IMR-90 (cell line): ENCODE measurements around the gene NUP43. TPM values are rescaled to one million over a fixed set of nuclear protein-coding genes. Genes with fewer than 3 reads are reported as not detected.

Experiments used
- ATAC-seq: fragments of 200-7000 bp; cut with Tn5 transposase; 2 replicates; pipeline ENCODE4 v1.9.1; 2020; ENCODE audit warnings: low read depth, mild to moderate bottlenecking, moderate library complexity
- BruUV-seq: library from RNA; stranded (reverse); fragments of 400-500 nt; replicated peaks from 2 replicates; lab custom pipeline; 2021; lab: Mats Ljungman, UMichigan
- CTCF ChIA-PET: fragments of 300-600 bp; formaldehyde crosslinking; extraction: SDS; loops from one replicate; lab custom pipeline; 2021; ENCODE audit warnings: antibody characterized with exemption; lab: Yijun Ruan, JAX
- POLR2A ChIA-PET: fragments of 300-600 bp; sonication (Branson Sonifier 250); formaldehyde crosslinking; loops from one replicate; lab custom pipeline; 2022; ENCODE audit warnings: antibody characterized with exemption; ENCODE audit not compliant: unreplicated experiment; lab: Charles Lee
- DNase-seq: peaks from one replicate; pipeline ENCODE4 v3.0.0; 2013
- H2AFZ ChIP-seq: replicated peaks from 2 replicates; pipeline ENCODE3; 2013; ENCODE audit warnings: low read length, mild to moderate bottlenecking; ENCODE audit not compliant: poor library complexity
- H2AK5ac ChIP-seq: 2 replicates; pipeline ENCODE4 v1.6.1; 2013; ENCODE audit warnings: low read depth, low read length, inconsistent platforms
- H2AK9ac ChIP-seq: replicated peaks from 2 replicates; pipeline ENCODE3; 2013; ENCODE audit warnings: mild to moderate bottlenecking, low read depth, low read length, moderate library complexity; ENCODE audit not compliant: poor library complexity
- H2BK120ac ChIP-seq: 2 replicates; pipeline ENCODE4 v1.6.1; 2013; ENCODE audit warnings: low read depth, low read length, inconsistent platforms
- H2BK15ac ChIP-seq: 3 replicates; pipeline ENCODE4 v1.6.1; 2013; ENCODE audit warnings: low read depth, low read length, inconsistent platforms
- H2BK20ac ChIP-seq: 2 replicates; pipeline ENCODE4 v1.6.1; 2013; ENCODE audit warnings: low read depth, mild to moderate bottlenecking, inconsistent platforms, low read length, moderate library complexity
- H2BK5ac ChIP-seq: 2 replicates; pipeline ENCODE4 v1.6.1; 2013; ENCODE audit warnings: mild to moderate bottlenecking, low read depth, low read length, inconsistent platforms; ENCODE audit not compliant: poor library complexity, severe bottlenecking
- H3K14ac ChIP-seq: replicated peaks from 2 replicates; pipeline ENCODE4 v1.6.1; 2013; ENCODE audit warnings: low read depth, low read length, inconsistent platforms
- H3K18ac ChIP-seq: 2 replicates; pipeline ENCODE4 v1.6.1; 2013; ENCODE audit warnings: low read depth, low read length, control low read depth
- H3K23ac ChIP-seq: 2 replicates; pipeline ENCODE4 v1.6.1; 2013; ENCODE audit warnings: low read depth, low read length, inconsistent platforms
- H3K27ac ChIP-seq: 2 replicates; pipeline ENCODE4 v1.5.1; 2013; ENCODE audit warnings: mild to moderate bottlenecking, control low read depth, low read length; ENCODE audit not compliant: insufficient read depth
- H3K27me3 ChIP-seq: 2 replicates; pipeline ENCODE4 v1.6.1; 2013; ENCODE audit warnings: low read length; ENCODE audit not compliant: control insufficient read depth, insufficient read depth
- H3K36me3 ChIP-seq: 2 replicates; pipeline ENCODE4 v1.6.1; 2013; ENCODE audit warnings: low read length, mixed read lengths; ENCODE audit not compliant: control insufficient read depth, insufficient read depth
- H3K4ac ChIP-seq: 2 replicates; pipeline ENCODE4 v1.6.1; 2013; ENCODE audit warnings: low read depth, low read length, inconsistent platforms
- H3K4me1 ChIP-seq: 2 replicates; pipeline ENCODE4 v1.6.1; 2013; ENCODE audit warnings: low read length, mixed read lengths; ENCODE audit not compliant: control insufficient read depth, insufficient read depth
- H3K4me2 ChIP-seq: 2 replicates; pipeline ENCODE4 v1.6.1; 2013; ENCODE audit warnings: low read depth, mild to moderate bottlenecking, control low read depth, low read length, moderate library complexity
- H3K4me3 ChIP-seq: 2 replicates; pipeline ENCODE4 v1.5.1; 2013; ENCODE audit warnings: low read depth, mild to moderate bottlenecking, control low read depth, low read length, moderate library complexity; ENCODE audit not compliant: insufficient read depth
- H3K56ac ChIP-seq: 2 replicates; pipeline ENCODE4 v1.6.1; 2013; ENCODE audit warnings: low read length, inconsistent platforms; ENCODE audit not compliant: insufficient read depth; ENCODE audit errors: extremely low read depth
- H3K79me1 ChIP-seq, 2 experiments: 2 replicates each; pipeline ENCODE4 v1.6.1; 2013; ENCODE audit warnings: low read length in 2 of 2, inconsistent platforms in 1 of 2, low read depth in 1 of 2
- H3K9ac ChIP-seq: 2 replicates; pipeline ENCODE4 v1.6.1; 2013; ENCODE audit warnings: low read depth, low read length, control low read depth
- H3K9me1 ChIP-seq: 2 replicates; pipeline ENCODE4 v1.6.1; 2013; ENCODE audit warnings: low read length, inconsistent platforms; ENCODE audit not compliant: insufficient read depth
- H3K9me3 ChIP-seq: 2 replicates; pipeline ENCODE4 v1.6.1; 2013; ENCODE audit warnings: low read length; ENCODE audit not compliant: control insufficient read depth, insufficient read depth
- H4K20me1 ChIP-seq: 2 replicates; pipeline ENCODE4 v1.6.1; 2013; ENCODE audit warnings: low read length, inconsistent platforms; ENCODE audit not compliant: insufficient read depth
- H4K5ac ChIP-seq: 2 replicates; pipeline ENCODE4 v1.6.1; 2013; ENCODE audit warnings: mild to moderate bottlenecking, low read depth, low read length, control low read depth
- H4K8ac ChIP-seq, 2 experiments: 2 replicates each; pipeline ENCODE4 v1.6.1; 2013; ENCODE audit warnings: low read depth in 2 of 2, low read length in 2 of 2, control low read depth in 1 of 2, inconsistent platforms in 1 of 2
- H4K91ac ChIP-seq: 2 replicates; pipeline ENCODE4 v1.6.1; 2013; ENCODE audit warnings: low read depth, low read length, inconsistent platforms; ENCODE audit not compliant: insufficient read depth
- BHLHE40 ChIP-seq: fragments of 150-350 bp; IDR thresholded peaks from 2 replicates; pipeline ENCODE4 v1.6.1; 2016; ENCODE audit warnings: mild to moderate bottlenecking, low read depth, low read length
- CEBPB ChIP-seq: IDR thresholded peaks from 2 replicates; pipeline ENCODE4 v1.6.1; 2012; ENCODE audit warnings: low read depth, low read length, improper control_type of control experiment
- MAZ ChIP-seq: IDR thresholded peaks from 2 replicates; pipeline ENCODE4 v1.6.1; 2012; ENCODE audit warnings: low read depth, mild to moderate bottlenecking, low read length, improper control_type of control experiment, moderate library complexity, borderline replicate concordance
- NFE2L2 ChIP-seq: fragments of 150-350 bp; IDR thresholded peaks from 2 replicates; pipeline ENCODE4 v1.6.1; 2016; ENCODE audit warnings: low read depth, mild to moderate bottlenecking, low read length
- WGBS, 2 experiments: methylation state at CpG; one replicate each; pipeline versions ENCODE4 v1.1.5 to v1.1.7; 2013; ENCODE audit warnings: missing lambda C conversion rate in 2 of 2; ENCODE audit not compliant: insufficient read length in 1 of 2; ENCODE audit errors: extremely low coverage in 2 of 2; 5-methylcytosine and 5-hydroxymethylcytosine counted together
- dilution Hi-C: fragments of 300-500 bp; cut with HindIII; formaldehyde crosslinking; loops from one replicate; pipeline ENCODE4 v1.14.3; 2018; ENCODE audit warnings: low sequenced_read_pairs; ENCODE audit not compliant: unreplicated experiment
- in situ Hi-C: fragments of 300-500 bp; cut with MboI; formaldehyde crosslinking; loops from 3 replicates; pipeline ENCODE4 v1.14.3; 2019; ENCODE audit warnings: low sequenced_read_pairs, inconsistent platforms, mixed read lengths
- intact Hi-C: fragments of 100-400 bp; cut with micrococcal nuclease; formaldehyde crosslinking; loops from 2 replicates; pipeline ENCODE4 v1.10.0; 2022
- polyA plus RNA-seq, 3 experiments: library from polyadenylated mRNA; depleted of rRNA; stranded (reverse); fragments of >200 nt; gene quantifications; 2 replicates each; pipeline ENCODE4 v1.2.3, GENCODE V29; 2012; ENCODE audit warnings: low replicate concordance in 1 of 3
- total RNA-seq: library from RNA; depleted of rRNA; stranded (reverse); fragments of >200 nt; gene quantifications from 2 replicates; pipeline ENCODE4 v1.2.3, GENCODE V29; 2012
- TF ChIP-seq, protein P1 (sequence below): fragments of 150-350 bp; IDR thresholded peaks from 2 replicates; pipeline ENCODE4 v1.6.1; 2017; ENCODE audit warnings: mild to moderate bottlenecking, antibody characterized with exemption, low read length, low read depth

The NUP43 gene
- total and polyA plus RNA-seq, 2 of the 4 experiments (the other 2 are of a cell fraction), result 14.2 to 40.5 TPM

DNA sequence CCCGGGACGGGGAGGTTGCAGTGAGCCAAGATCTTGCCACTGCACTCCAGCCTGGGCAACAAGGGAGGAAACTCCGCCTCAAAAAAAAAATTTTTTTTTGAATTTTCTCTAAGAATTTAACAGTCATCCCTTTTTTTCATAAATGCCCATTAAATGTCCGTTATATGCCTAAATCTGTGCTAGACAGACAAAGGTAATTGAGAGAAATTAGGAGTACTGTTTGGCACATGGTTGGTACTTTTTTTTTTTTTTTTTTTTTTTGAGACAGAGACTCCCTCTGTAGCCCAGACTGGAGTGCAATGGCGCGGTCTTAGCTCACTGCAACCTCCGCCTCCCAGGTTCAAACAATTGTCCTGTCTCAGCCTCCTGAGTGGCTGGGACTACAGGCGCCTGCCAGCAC is 4.9 kb upstream of the NUP43 start:
- no TSS peak for BruUV-seq
- H2AK5ac ChIP-seq, result no peak overlapping the region
- in situ Hi-C loops (no loop called here), dilution Hi-C loops (no loop called here), intact Hi-C loops (no loop called here)
- H3K79me1 ChIP-seq, result peaks cover 20 to 41% of the 10 kb centered on the region in 2 experiments; a peak in 3 of 4 replicates
- no peak overlapping the region for H2AK9ac ChIP-seq
- no peak overlapping the region for H3K23ac ChIP-seq
- ChIA-PET POLR2A (no interaction called here), CTCF (no interaction called here)
- ATAC-seq (no peak), DNase-seq (no peak)
- H3K36me3 ChIP-seq, result no peaks in the 10 kb centered on the region
- H3K14ac ChIP-seq, result no peak overlapping the region
- H3K27me3 ChIP-seq, result no peaks in the 10 kb centered on the region
- no peaks in the 10 kb centered on the region for H3K4me1 ChIP-seq
- H3K56ac ChIP-seq, result no peak overlapping the region
- H4K20me1 ChIP-seq, result peaks cover 29% of the 10 kb centered on the region
- no peak overlapping the region for H4K5ac ChIP-seq
- no peak overlapping the region for H3K18ac ChIP-seq
- no peak overlapping the region for H2AFZ ChIP-seq
- H2BK15ac ChIP-seq, result no peak overlapping the region
- H3K27ac ChIP-seq, result no peak overlapping the region
- no peak overlapping the region for H2BK120ac ChIP-seq
- TF ChIP-seq, protein P1, sequence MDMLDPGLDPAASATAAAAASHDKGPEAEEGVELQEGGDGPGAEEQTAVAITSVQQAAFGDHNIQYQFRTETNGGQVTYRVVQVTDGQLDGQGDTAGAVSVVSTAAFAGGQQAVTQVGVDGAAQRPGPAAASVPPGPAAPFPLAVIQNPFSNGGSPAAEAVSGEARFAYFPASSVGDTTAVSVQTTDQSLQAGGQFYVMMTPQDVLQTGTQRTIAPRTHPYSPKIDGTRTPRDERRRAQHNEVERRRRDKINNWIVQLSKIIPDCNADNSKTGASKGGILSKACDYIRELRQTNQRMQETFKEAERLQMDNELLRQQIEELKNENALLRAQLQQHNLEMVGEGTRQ, result no peak
- TF ChIP-seq BHLHE40 (no peak), MAZ (no peak), NFE2L2 (no peak), CEBPB (no peak)
- H3K4me3 ChIP-seq, result no peak overlapping the region
- no peak overlapping the region for H3K4me2 ChIP-seq
- H3K4ac ChIP-seq, result no peak overlapping the region
- no peak overlapping the region for H4K91ac ChIP-seq
- no peak overlapping the region for H2BK20ac ChIP-seq
- H3K9ac ChIP-seq, result no peak overlapping the region
- H3K9me1 ChIP-seq, result 0 out of 2 replicates have a peak, but pooled peaks cover 2% of the 10 kb centered on the region
- no peak overlapping the region for H2BK5ac ChIP-seq
- no peak overlapping the region for H4K8ac ChIP-seq
- 100% methylated on average over 2 of the region's 8 CpGs; no CpG with 5 or more reads in 1 of the 2 experiments for WGBS, 2 experiments
- H3K9me3 ChIP-seq, result no peaks in the 10 kb centered on the region
